K562 (cell line): ENCODE results near the gene WIPF2. TPM values are rescaled to one million over a fixed set of nuclear protein-coding genes. Genes with fewer than 3 reads are reported as not detected.

Experiments
- ATAC-seq: fragments of 200-7000 bp; cut with Tn5 transposase; 3 replicates; pipeline ENCODE4 v1.9.1; 2020; ENCODE audit warnings: moderate library complexity
- BruUV-seq: library from RNA; stranded (reverse); fragments of 400-500 nt; replicated peaks from 2 replicates; lab custom pipeline; 2021; lab: Mats Ljungman, UMichigan
- CTCF ChIA-PET: fragments of 300-600 bp; formaldehyde crosslinking; extraction: SDS; loops from one replicate; lab custom pipeline; 2021; ENCODE audit warnings: low intra/inter-chr PET ratio; lab: Yijun Ruan, JAX
- POLR2A ChIA-PET: fragments of 300-600, 350-650 bp; sonication (Branson Sonifier 250); formaldehyde crosslinking; extraction: SDS; loops from one replicate; lab custom pipeline; 2021; ENCODE audit warnings: antibody characterized with exemption, inconsistent platforms; lab: Yijun Ruan, JAX
- DNase-seq, 4 experiments: peaks; one replicate each; pipeline versions ENCODE4 v3.0.0 to v3.0.0-alpha.2; 2011 to 2018; ENCODE audit warnings: low spot score in 3 of 4, mixed read lengths in 3 of 4; ENCODE audit errors: extremely low read depth in 1 of 4
- FAIRE-seq: peaks from 2 replicates; lab custom pipeline; 2011; peaks lifted over from hg19 to GRCh38; lab: Jason Lieb, UNC
- H2AFZ ChIP-seq: 2 replicates; pipeline ENCODE4 v1.6.0; 2011; ENCODE audit warnings: low read depth, low read length, control low read depth, inconsistent platforms
- H3K27ac ChIP-seq: fragments of 200-600 bp; 3 replicates; pipeline ENCODE4 v1.8.0; 2011; ENCODE audit warnings: low read depth, mild to moderate bottlenecking, control low read depth, inconsistent platforms, low read length, moderate library complexity, mixed read lengths; ENCODE audit errors: extremely low read depth
- H3K27me3 ChIP-seq, 2 experiments: fragments of 300-600 bp in 1 of 2; 2 replicates in 1 of 2; 3 replicates in 1 of 2; pipeline versions ENCODE4 v1.6.0 to v1.8.0; 2011; ENCODE audit warnings: inconsistent platforms in 2 of 2, low read length in 2 of 2, mild to moderate bottlenecking in 1 of 2, mixed read lengths in 1 of 2, moderate library complexity in 1 of 2; ENCODE audit not compliant: control insufficient read depth in 2 of 2, insufficient read depth in 2 of 2
- H3K36me3 ChIP-seq: fragments of 300-600 bp; 3 replicates; pipeline ENCODE4 v1.8.0; 2011; ENCODE audit warnings: mild to moderate bottlenecking, low read length, inconsistent platforms; ENCODE audit not compliant: control insufficient read depth, insufficient read depth
- H3K4me1 ChIP-seq, 2 experiments: fragments of 200-600 bp in 1 of 2; replicated peaks in 1 of 2; 2 replicates in 1 of 2; 3 replicates in 1 of 2; pipeline versions ENCODE4 v1.5.1 to v1.8.0; 2011; ENCODE audit warnings: inconsistent platforms in 2 of 2, low read length in 2 of 2, mild to moderate bottlenecking in 1 of 2, mixed read lengths in 1 of 2, moderate library complexity in 1 of 2; ENCODE audit not compliant: control insufficient read depth in 2 of 2, insufficient read depth in 2 of 2
- H3K4me2 ChIP-seq: 2 replicates; pipeline ENCODE4 v1.6.1; 2011; ENCODE audit warnings: low read length, control low read depth, inconsistent platforms, mixed read lengths; ENCODE audit not compliant: insufficient read depth
- H3K4me3 ChIP-seq: fragments of 200-600 bp; sonication (generic), shearing (Covaris generic); 2 replicates; pipeline ENCODE4 v1.5.1; 2016; ENCODE audit warnings: control low read depth, inconsistent platforms
- H3K79me2 ChIP-seq: fragments of 200-600 bp; 3 replicates; pipeline ENCODE4 v1.8.0; 2011; ENCODE audit warnings: low read length, inconsistent platforms; ENCODE audit not compliant: control insufficient read depth, insufficient read depth
- H3K9ac ChIP-seq, 2 experiments: 2 replicates each; pipeline versions ENCODE4 v1.6.0 to v1.6.1; 2011; ENCODE audit warnings: low read depth in 2 of 2, low read length in 2 of 2, control low read depth in 1 of 2, inconsistent platforms in 1 of 2, mild to moderate bottlenecking in 1 of 2, mixed read lengths in 1 of 2; ENCODE audit not compliant: insufficient read depth in 1 of 2
- H3K9me1 ChIP-seq: one replicate; pipeline ENCODE4 v1.6.0; 2011; ENCODE audit warnings: inconsistent platforms, mild to moderate bottlenecking, low read length, moderate library complexity; ENCODE audit not compliant: control insufficient read depth, insufficient read depth
- H3K9me3 ChIP-seq: replicated peaks from 2 replicates; pipeline ENCODE4 v1.5.1; 2011; ENCODE audit warnings: low read depth, low read length, inconsistent platforms; ENCODE audit not compliant: control insufficient read depth, insufficient read depth
- H4K20me1 ChIP-seq: replicated peaks from 2 replicates; pipeline ENCODE4 v1.6.1; 2011; ENCODE audit warnings: low read length, inconsistent platforms, mixed read lengths; ENCODE audit not compliant: control insufficient read depth, insufficient read depth
- C11orf30 ChIP-seq: fragments of 450-650 bp; IDR thresholded peaks from 2 replicates; pipeline ENCODE4 v1.6.1; 2016; ENCODE audit warnings: low read depth, mild to moderate bottlenecking
- CEBPB ChIP-seq: fragments of 450-650 bp; IDR thresholded peaks from 2 replicates; pipeline ENCODE4 v1.6.1; 2016; ENCODE audit warnings: missing genetic modification characterization, missing compliant biosample characterization
- E2F3 ChIP-seq: fragments of 250-450 bp; sonication (Bioruptor Pico); IDR thresholded peaks from 2 replicates; pipeline ENCODE4 v1.4.0; 2020; ENCODE audit warnings: mild to moderate bottlenecking
- ESRRB ChIP-seq: fragments of 250-450 bp; sonication (Bioruptor Pico); IDR thresholded peaks from 2 replicates; pipeline ENCODE4 v1.5.0; 2020; ENCODE audit warnings: mild to moderate bottlenecking, moderate library complexity, borderline replicate concordance
- ETS2 ChIP-seq: IDR thresholded peaks from 2 replicates; pipeline ENCODE4 v1.6.1; 2016; ENCODE audit warnings: borderline replicate concordance, missing genetic modification characterization, mild to moderate bottlenecking, moderate library complexity, missing compliant biosample characterization; ENCODE audit not compliant: poor library complexity, severe bottlenecking
- MAFG ChIP-seq: fragments of 450-650 bp; conservative IDR thresholded peaks from 2 replicates; pipeline ENCODE4 v1.6.1; 2016; ENCODE audit warnings: missing genetic modification characterization, missing compliant biosample characterization
- MXI1 ChIP-seq: IDR thresholded peaks from 2 replicates; pipeline ENCODE4 v1.6.1; 2011; ENCODE audit warnings: low read depth, mild to moderate bottlenecking, improper control_type of control experiment, low read length
- NR2C1 ChIP-seq, 2 experiments: fragments of 450-650 bp; IDR thresholded peaks; 2 replicates each; pipeline ENCODE4 v1.6.1; 2017; ENCODE audit warnings: mild to moderate bottlenecking in 2 of 2, antibody characterized with exemption in 1 of 2, inconsistent platforms in 1 of 2, missing compliant biosample characterization in 1 of 2, missing genetic modification characterization in 1 of 2
- RREB1 ChIP-seq: fragments of 250-450 bp; sonication (Bioruptor Pico); IDR thresholded peaks from 2 replicates; pipeline ENCODE4 v1.4.0; 2020
- SUPT5H ChIP-seq: fragments of 450-650 bp; IDR thresholded peaks from 2 replicates; pipeline ENCODE4 v1.6.1; 2016
- THRA ChIP-seq: fragments of 450-650 bp; IDR thresholded peaks from 2 replicates; pipeline ENCODE4 v1.6.1; 2017; ENCODE audit warnings: mild to moderate bottlenecking, moderate library complexity
- ZC3H4 ChIP-seq: sonication (generic); formaldehyde crosslinking; IDR thresholded peaks from 2 replicates; pipeline ENCODE4 v1.9.0; 2021; ENCODE audit warnings: missing genetic modification reagents, borderline replicate concordance
- ZNF133 ChIP-seq: fragments of 250-450 bp; sonication (Bioruptor Pico); IDR thresholded peaks from 2 replicates; pipeline ENCODE4 v1.4.0; 2020; ENCODE audit warnings: mild to moderate bottlenecking
- ZNF316 ChIP-seq: fragments of 450-650 bp; IDR thresholded peaks from 2 replicates; pipeline ENCODE4 v1.6.1; 2016
- ZNF384 ChIP-seq: IDR thresholded peaks from 2 replicates; pipeline ENCODE4 v1.6.1; 2012; ENCODE audit warnings: low read depth, low read length, improper control_type of control experiment
- ZNF57 ChIP-seq: fragments of 450-650 bp; formaldehyde crosslinking; IDR thresholded peaks from 2 replicates; pipeline ENCODE4 v1.4.0; 2020; ENCODE audit warnings: mild to moderate bottlenecking, moderate library complexity
- ZNF717 ChIP-seq: fragments of 250-450 bp; sonication (Bioruptor Pico); IDR thresholded peaks from 2 replicates; pipeline ENCODE4 v1.5.0; 2021
- WGBS: fragments of 100-300 bp; shearing (Covaris generic); methylation state at CpG from one replicate; pipeline ENCODE4 v1.1.6; 2016; ENCODE audit warnings: low coverage, mixed read lengths; ENCODE audit not compliant: insufficient coverage; ENCODE audit errors: missing lambda C conversion rate; 5-methylcytosine and 5-hydroxymethylcytosine counted together
- in situ Hi-C: fragments of 300-500 bp; cut with MboI; formaldehyde crosslinking; loops from 4 replicates; pipeline ENCODE4 v1.15.0; 2018; ENCODE audit warnings: inconsistent platforms, mixed read lengths
- intact Hi-C: fragments of 100-400 bp; cut with micrococcal nuclease; formaldehyde crosslinking; loops from 2 replicates; pipeline ENCODE4 v1.14.2; 2022
- polyA plus RNA-seq, 8 experiments: library from polyadenylated mRNA; depleted of rRNA in 4 of 8; stranded (reverse) in 5 of 8; unstranded in 3 of 8; fragments of >200 nt; fragmentation: Nextera tagmentation in 2 of 8; fragmentation: Illumina TruSeq in 1 of 8; extraction: Ambion mirVana in 2 of 8; extraction: Trizol in 1 of 8; gene quantifications; 2 replicates each; pipeline versions ENCODE4 v1.2.1 to v1.2.3, GENCODE V29; 2011 to 2014; ENCODE audit warnings: inconsistent platforms in 1 of 8, missing spikeins in 1 of 8
- total RNA-seq, 7 experiments: library from RNA; depleted of rRNA in 6 of 7; stranded (reverse); fragments of >200 nt in 6 of 7; fragmentation: Illumina TruSeq in 2 of 7; extraction: Trizol in 2 of 7; gene quantifications; 2 replicates each; pipeline versions ENCODE4 v1.2.1 to v1.2.3, GENCODE V29; 2011 to 2021; ENCODE audit warnings: low replicate concordance in 1 of 7

WIPF2 gene
- total and polyA plus RNA-seq, 9 of the 15 experiments (the other 6 are each of a cell fraction or from before 2014, with no cell fraction given): 3.6 to 15.0 (median 5.3) TPM

GRCh38 chr17:40247926-40248495, 28.9 kb downstream of the WIPF2 start:
- no peak for ATAC-seq
- Histone ChIP-seq H3K36me3 (no peaks in the 10 kb centered on the region), H3K4me2 (no peak overlapping the region), H2AFZ (no peak overlapping the region), H3K9ac (no peak overlapping the region), H3K4me3 (no peak overlapping the region), H3K27ac (no peak overlapping the region), H3K4me1 (peaks cover 4 to 7% of the 10 kb centered on the region in 2 experiments; a peak in 2 of 5 replicates), H3K27me3 (no peaks in the 10 kb centered on the region), H4K20me1 (0 out of 2 replicates have a peak, but pooled peaks cover 2% of the 10 kb centered on the region), H3K9me1 (no peaks in the 10 kb centered on the region), H3K9me3 (no peaks in the 10 kb centered on the region), H3K79me2 (peaks cover 32% of the 10 kb centered on the region)
- no peak for DNase-seq
- in situ Hi-C loops: no loop called here
- CTCF ChIA-PET: no interaction called here
- intact Hi-C loops: no loop called here
- no TSS peak for BruUV-seq
- no peak for FAIRE-seq
- WGBS: 76% methylated on average over 7 of the region's 7 CpGs
- POLR2A ChIA-PET: no interaction called here
- TF ChIP-seq ZNF57 (CRISPR knock-in tag) (no peak), NR2C1 (IDR thresholded peaks at IDR 0.05) (no peak), NR2C1 (tag; IDR thresholded peaks at IDR 0.05) (no peak), C11orf30 (peak; percentile 63; the same call in 1 of the 2 replicates), ESRRB (CRISPR knock-in tag) (no peak), ZNF717 (CRISPR knock-in tag) (no peak), MAFG (tag) (0 out of 2 replicates have a peak, but pooled peaks have one; percentile 25), CEBPB (tag) (0 out of 2 replicates have a peak, but pooled peaks have one; percentile 37), ZNF316 (peak; percentile 89), ZC3H4 (CRISPR knock-in tag) (no peak), ZNF384 (peak; percentile 41; the same call in 1 of the 2 replicates), RREB1 (CRISPR knock-in tag) (no peak), E2F3 (CRISPR knock-in tag) (no peak), SUPT5H (no peak), ETS2 (tag) (no peak), THRA (no peak), ZNF133 (CRISPR knock-in tag) (no peak), MXI1 (no peak)
